Measurements from ENCODE around the gene ZFYVE26.

The ZFYVE26 gene

GRCh38 chr14:67815573-67816225, 691 bp downstream of the ZFYVE26 start:
- no peak for DNase-seq

GRCh38 chr14:67814821-67815220, 1.6 kb downstream of the ZFYVE26 start:
- DNase-seq = no peak

GRCh38 chr14:67806246-67806645, 10.1 kb downstream of the ZFYVE26 start:
- no peak for DNase-seq

DNA sequence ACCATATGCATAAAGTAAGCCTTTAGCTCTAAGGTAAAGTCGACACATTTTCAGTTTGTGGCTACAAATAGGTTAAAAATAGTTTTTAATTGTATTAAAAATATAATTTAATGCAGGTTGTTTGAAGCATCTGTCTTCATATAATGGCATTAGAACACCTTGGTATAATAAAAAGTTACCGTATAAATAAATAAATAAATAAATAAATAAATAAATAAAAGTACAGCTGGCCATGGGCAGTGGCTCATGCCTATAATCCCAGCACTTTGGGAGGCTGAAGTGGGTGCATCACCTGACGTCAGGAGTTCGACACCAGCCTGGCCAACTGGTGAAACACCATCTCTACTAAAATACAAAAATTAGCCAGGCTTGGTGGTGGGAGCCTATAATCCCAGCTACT, 15.6 kb downstream of the ZFYVE26 start:
- DNase-seq = no peak

DNA sequence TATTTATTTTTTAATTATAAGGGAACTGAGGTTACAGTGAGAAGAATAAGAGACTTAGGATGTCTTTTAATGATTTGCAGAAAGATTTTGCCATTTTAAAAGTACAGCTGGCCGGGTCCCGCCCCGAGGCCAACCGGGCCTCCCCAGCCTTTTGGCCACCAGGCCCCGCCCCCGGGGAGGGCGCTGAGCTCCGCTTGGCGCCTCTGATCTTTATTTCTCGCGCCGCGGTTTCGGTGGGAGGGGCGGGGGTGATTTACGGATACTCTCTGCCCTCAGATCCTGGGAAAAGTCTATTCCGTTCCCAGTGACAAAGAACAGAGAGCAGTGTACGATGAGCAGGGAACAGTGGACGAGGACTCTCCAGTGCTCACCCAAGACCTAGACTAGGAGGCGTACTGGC, 17.7 kb downstream of the ZFYVE26 start:
- no peak for DNase-seq

DNA sequence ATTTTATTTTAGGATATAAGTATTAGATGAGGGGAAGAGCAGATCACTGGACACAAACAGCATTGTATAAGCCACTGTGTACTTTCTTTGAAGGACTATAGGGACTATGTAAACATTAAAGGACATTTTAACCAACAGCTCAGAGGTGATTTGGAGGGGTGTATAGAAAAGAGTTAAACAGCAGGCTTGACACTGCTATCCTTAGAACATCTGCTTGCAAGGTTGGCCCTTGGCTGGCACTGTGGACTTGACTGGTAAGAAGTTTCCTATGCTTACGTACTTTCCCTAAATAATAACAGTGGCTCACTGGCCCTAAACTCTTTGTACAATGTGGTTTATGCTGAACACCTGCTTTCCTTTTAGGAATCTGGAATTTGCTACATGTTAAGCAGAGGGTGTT, 28.7 kb downstream of the ZFYVE26 start:
- DNase-seq = no peak

DNA sequence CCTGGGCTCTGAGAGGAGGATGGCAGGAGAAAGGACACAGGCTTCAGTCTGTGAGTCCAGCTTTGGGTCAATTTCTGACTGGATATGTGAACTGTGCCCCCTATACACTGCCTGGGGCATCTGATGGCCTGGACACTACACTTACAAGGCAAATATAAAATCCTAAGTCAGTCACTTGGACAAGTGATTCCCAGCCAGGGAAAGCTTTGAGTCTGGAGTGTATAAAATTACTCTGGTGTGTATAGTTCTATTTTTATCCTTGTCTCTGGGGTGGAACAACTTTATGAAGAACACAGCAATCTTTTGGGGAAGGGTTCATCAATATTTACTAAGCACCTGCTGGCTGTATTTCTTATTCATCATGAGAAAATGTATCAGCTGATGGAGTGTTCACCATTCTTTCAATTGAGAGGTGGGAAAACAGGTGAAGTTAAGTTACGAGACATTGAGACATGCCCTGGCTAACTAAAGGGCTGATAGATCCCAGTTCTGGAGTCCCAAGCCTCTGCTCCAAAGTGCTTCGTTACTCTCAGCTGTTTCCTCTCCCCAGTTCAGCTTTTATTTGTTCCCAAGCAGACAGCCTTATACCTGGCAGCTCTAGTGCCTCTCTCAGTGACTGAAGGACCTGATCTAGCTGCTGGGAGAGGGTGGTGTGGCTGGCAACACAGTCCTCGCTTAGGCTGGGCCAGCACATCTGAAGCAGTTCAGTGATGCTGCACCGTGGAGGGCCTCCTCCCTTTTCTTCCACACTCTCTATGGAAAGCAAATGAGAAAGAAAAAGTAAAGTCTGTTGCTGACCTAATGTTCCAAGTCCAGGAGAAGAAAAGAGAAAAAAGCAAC, 30.9 kb downstream of the ZFYVE26 start:
- DNase-seq = no peak

DNA sequence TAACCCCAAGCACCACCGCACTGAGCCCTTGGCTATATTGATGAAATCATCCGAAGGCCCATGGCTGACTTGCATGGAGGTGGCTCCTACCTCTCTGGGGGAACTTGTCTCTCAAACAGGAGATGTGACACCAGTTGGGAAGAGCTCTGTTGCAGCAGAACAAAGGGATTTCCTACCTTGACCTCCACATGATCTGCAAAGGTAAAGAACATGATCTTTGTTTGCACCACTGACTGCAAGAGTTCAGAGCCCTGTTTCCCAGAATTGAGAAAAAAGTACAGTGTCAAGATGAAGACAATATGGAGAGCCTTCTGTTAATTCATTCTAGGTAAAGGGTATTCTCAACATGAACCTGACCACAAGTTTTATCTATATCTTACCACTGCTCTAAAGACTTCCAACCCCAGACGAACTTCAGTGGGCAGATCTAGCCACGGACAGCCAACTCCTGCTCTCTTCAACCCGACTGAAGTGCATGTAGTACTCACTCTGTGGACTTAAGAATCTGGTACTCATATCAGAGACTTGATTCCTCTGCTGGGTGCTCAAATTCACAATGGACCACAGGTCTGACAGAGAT, 32.1 kb downstream of the ZFYVE26 start:
- DNase-seq = no peak

GRCh38 chr14:67782090-67782489, 34.3 kb downstream of the ZFYVE26 start:
- DNase-seq = no peak

GRCh38 chr14:67778792-67779191, 37.6 kb downstream of the ZFYVE26 start:
- DNase-seq = no peak

DNA sequence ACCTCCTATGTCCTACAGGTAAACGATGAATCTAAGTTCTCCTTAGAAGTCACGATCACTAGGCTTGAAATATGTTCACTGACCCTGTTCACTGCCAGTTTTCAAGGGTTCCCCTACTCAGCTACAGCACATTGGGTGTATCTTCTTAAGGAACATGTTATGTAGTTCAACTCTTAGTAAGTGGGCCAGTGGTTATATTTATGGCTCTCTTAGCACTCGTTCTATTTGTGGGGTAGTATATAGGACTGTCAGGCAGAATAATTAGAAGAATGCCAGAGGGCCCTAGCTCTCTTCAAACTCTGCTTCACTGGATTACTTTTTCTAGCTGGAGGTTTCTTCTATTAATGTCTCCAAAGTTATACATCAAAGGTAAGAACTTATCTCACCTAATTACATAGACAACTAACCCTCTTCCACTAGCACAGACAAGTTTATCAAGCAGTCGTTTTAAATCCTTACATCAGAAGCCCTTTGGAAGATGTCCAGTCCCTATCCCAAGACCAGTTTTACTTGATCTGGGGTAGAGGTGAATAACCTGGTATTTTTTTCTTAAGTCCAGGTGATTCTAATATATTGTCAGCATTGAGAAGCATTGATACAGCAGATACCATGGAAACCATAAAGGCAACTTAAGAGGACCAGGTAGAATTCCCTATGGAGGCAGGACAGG, 39.6 kb downstream of the ZFYVE26 start:
- no peak for DNase-seq

DNA sequence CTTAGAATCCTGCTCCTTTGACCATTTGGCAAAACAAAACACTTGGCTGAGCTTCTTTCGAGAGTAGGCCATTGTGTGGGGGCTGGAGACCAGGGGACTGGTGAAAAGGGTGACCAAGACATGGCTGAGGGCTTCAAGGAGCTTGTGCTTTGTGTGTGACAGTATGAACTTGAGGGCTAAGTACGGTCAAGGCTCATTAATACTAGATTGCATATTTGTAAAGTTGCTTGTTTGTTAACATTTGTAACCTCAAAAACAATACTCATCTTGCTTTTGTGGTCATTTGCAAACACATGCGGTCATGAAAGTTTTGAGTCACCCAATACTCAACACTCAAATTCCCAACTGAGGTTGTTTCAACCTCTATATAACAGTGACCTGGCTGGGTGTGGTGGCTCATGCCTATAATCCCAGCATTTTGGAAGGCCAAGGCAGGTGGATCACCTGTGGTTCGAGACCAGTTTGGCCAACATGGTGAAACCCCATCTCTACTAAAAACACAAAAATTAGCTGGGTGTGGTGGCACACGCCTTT, 42.5 kb downstream of the ZFYVE26 start:
- no peak for DNase-seq

GRCh38 chr14:67768219-67768618, 48.2 kb downstream of the ZFYVE26 start:
- DNase-seq = no peak

DNA sequence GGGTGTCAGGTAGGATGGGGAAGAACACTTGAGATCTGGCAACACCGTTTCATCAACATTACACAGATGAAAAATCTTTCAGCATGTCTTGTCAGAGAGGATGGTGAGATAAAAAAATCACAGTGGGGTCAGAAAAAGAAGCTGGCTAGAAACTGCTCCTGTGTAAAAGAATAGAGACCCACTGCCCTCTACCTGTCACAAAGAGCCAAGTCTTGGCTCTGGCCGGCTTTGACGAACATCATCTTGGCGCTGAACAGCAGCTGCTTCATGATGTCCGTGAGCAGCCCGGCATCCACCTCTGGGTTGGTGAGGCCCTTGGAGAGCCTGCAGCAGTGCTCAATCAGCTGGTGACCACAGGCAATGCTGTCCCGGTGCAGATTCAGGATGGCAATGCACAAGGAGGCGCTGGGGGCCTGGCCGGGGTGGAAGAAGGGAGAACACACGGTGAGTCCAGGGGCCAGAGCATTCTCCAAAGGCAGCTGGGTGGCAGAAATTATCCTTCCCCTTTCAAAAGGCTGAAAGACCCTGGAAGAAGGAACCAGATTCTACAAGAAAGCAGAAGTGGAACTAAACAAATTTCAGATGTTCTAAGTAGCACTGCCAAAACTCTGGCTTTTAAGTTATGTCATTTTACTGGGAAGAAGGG, 50.2 kb downstream of the ZFYVE26 start:
- no peak for DNase-seq

- no peak for DNase-seq
These were observed 51.1 kb downstream of the ZFYVE26 start for GRCh38 chr14:67765192-67765834.

- no peak for DNase-seq
These were observed 51.9 kb downstream of the ZFYVE26 start for GRCh38 chr14:67764496-67764895.

DNA sequence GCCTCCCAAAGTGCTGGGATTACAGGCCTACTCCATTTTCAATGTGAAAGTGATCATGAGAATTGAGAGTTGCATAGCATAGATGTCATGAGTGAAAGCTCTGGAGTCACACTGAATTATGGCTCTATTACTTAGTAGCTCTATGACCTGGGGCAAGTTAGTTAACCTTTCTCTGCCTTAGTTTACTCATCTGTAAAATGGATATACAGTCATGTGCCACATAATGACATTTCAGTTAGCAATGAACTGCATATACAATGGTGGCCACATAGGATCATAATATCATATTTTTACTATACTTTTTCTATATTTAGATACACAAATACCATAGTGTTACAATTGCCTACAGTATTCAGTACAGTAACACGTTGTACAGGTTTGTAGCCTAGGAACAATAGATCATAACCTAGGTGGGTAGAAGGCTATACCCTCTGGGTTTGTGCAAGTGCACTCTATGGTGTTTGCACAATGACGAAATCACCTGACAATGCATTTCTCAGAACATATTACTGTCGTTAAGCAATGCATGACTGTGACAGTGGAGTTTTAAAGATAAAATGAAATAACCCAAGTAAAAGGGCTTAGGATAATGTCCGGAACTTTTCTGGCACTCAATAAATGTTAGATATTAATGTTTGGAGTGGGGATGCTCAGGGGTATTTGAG, 53.1 kb downstream of the ZFYVE26 start:
- no peak for DNase-seq

- DNase-seq = no peak
These were observed 54.3 kb downstream of the ZFYVE26 start for GRCh38 chr14:67762051-67762450.

DNA sequence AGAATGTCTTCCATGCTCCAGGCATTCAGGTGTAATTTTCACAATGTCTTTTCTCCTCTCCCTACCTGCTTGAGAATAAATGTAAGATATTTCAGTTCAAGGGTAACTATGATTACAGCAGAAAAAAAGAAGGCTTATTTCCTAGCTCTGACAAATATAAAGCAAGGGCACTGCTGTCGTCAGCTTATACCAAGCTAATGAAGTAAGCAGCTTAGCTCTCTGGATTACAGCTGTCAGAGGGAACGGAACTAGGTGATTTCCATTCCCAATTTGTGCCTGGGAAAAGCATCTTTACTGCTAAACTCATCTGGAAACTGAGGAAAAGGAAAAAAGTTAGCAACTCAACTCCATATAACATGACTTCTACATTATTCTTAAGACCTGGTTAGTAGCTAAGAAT, 56.5 kb downstream of the ZFYVE26 start:
- DNase-seq = no peak

DNA sequence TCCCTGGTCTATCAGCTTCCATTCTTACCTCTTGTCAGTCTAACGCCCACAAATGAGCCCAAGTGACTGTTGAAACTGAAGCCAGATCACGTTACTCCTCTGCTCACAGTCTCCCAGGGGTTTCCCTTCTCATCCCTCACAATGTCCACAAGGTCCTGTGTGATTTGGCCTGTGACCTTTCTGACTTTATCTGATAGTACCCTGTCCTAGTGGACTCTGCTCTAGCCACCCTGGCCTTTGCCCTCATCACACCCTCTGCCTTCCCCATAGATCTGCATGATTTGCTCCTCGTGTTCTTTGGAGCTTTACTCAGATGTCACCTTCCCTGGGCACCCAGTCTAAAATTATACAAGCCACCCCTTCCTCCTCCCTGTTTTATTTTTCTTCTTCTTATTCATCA, 59.2 kb downstream of the ZFYVE26 start:
- DNase-seq = no peak

GRCh38 chr14:67756496-67756895, 59.9 kb downstream of the ZFYVE26 start:
- DNase-seq = no peak
